ENCODE data around the gene PANX3.

Gene PANX3

DNA sequence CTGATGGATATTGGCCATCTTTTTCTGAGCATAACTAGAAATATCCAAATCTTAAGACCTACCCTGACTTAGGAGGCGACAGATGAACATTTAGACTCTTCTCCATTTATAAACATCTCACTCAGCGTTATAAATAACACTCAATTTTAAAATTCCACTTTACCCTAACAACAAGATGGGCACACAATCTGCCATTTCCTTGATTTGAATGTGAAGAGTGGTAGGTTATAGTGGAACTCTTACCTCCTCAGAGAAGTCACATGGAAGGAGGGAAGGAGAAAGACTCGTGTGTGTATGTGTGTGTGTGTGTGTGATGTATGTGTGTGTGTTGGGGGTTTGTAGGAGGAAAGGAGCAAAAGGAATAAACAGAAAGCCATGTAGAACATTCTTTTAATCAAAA, 47.3 kb downstream of the PANX3 start:
- TF ChIP-seq POLR2AphosphoS5 (IDR thresholded peaks at IDR 0.05; ENCODE audit: low read depth, low read length) (no peak), SIN3A (IDR thresholded peaks at IDR 0.05; ENCODE audit: borderline replicate concordance, insufficient read depth, low read length) (no peak), TAF1 (IDR thresholded peaks at IDR 0.05; ENCODE audit: borderline replicate concordance, insufficient read depth, low read length) (no peak), FOXP2 (optimal IDR thresholded peaks at IDR 0.05; ENCODE audit: borderline replicate concordance, extremely low read depth, extremely low read length, insufficient read depth) (no peak)
- TF ChIP-seq, protein P1, sequence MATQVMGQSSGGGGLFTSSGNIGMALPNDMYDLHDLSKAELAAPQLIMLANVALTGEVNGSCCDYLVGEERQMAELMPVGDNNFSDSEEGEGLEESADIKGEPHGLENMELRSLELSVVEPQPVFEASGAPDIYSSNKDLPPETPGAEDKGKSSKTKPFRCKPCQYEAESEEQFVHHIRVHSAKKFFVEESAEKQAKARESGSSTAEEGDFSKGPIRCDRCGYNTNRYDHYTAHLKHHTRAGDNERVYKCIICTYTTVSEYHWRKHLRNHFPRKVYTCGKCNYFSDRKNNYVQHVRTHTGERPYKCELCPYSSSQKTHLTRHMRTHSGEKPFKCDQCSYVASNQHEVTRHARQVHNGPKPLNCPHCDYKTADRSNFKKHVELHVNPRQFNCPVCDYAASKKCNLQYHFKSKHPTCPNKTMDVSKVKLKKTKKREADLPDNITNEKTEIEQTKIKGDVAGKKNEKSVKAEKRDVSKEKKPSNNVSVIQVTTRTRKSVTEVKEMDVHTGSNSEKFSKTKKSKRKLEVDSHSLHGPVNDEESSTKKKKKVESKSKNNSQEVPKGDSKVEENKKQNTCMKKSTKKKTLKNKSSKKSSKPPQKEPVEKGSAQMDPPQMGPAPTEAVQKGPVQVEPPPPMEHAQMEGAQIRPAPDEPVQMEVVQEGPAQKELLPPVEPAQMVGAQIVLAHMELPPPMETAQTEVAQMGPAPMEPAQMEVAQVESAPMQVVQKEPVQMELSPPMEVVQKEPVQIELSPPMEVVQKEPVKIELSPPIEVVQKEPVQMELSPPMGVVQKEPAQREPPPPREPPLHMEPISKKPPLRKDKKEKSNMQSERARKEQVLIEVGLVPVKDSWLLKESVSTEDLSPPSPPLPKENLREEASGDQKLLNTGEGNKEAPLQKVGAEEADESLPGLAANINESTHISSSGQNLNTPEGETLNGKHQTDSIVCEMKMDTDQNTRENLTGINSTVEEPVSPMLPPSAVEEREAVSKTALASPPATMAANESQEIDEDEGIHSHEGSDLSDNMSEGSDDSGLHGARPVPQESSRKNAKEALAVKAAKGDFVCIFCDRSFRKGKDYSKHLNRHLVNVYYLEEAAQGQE (IDR thresholded peaks at IDR 0.05; ENCODE audit: insufficient read depth in 1 of 2, low read depth in 2 of 2, low read length in 2 of 2): no peak

DNA sequence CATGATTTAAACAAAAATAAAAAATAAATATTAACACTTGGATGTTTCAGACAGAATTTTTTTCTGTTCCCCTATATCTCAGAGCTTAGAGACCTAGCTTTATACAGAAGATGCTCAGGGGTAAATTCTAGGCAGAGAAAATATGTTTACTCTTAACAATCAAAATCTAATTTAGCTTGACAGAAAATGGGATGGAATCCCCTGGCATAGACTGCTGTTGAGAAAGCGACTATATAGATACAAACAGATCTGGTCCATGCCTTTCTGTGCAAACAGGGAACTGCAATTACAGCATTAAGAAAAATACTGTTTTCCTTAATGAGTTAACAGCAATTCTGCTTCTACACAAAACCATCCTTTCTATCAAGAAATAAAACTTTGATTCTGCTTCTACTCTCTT, 47.8 kb downstream of the PANX3 start:
- TF ChIP-seq, protein P1 (IDR thresholded peaks at IDR 0.05; ENCODE audit: insufficient read depth in 1 of 2, low read depth in 2 of 2, low read length in 2 of 2): no peak
- TF ChIP-seq POLR2AphosphoS5 (IDR thresholded peaks at IDR 0.05; ENCODE audit: low read depth, low read length) (no peak), TAF1 (IDR thresholded peaks at IDR 0.05; ENCODE audit: borderline replicate concordance, insufficient read depth, low read length) (no peak), SIN3A (IDR thresholded peaks at IDR 0.05; ENCODE audit: borderline replicate concordance, insufficient read depth, low read length) (no peak), FOXP2 (optimal IDR thresholded peaks at IDR 0.05; ENCODE audit: borderline replicate concordance, extremely low read depth, extremely low read length, insufficient read depth) (no peak)

DNA sequence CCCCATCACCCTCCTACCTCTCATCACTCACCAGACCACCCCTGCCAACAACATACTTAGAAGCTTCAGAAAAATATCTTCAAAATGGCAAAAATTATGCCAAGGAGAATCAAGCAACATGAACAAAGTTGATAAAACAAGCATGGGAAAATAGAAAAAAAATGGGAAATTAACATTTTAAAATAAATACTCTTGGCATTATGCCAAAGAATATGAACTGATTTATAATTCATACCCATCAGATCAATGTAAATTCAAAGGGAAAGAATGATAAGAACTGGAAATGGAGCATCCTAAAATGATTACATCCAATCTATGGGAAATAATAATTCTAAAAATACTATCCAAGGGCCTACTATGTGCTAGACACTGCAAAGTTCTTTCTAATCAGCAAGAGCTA, 50.3 kb downstream of the PANX3 start:
- no peak for TF ChIP-seq SIN3A (IDR thresholded peaks at IDR 0.05; ENCODE audit: borderline replicate concordance, insufficient read depth, low read length)

DNA sequence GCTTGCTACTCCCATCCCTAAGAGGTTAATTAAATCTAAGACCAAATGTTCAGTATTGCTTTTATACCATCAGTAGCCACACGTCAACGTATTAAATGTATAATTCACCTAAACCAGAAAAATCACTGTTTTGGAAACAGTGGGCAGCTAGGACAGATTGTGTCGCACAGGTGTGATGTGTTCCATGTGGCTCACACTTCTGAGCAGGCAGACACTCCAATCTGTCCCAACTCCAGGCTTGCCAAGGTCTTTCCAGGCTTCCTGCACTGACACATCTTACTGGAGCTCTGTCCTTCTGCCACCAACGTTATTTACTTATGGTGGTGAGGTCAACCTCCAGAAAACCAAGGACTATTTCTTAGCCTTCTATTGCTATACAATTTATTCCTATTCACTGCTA, 50.9 kb downstream of the PANX3 start:
- no peak for TF ChIP-seq FOXP2 (optimal IDR thresholded peaks at IDR 0.05; ENCODE audit: borderline replicate concordance, extremely low read depth, extremely low read length, insufficient read depth)
- TF ChIP-seq TAF1 (IDR thresholded peaks at IDR 0.05; ENCODE audit: borderline replicate concordance, insufficient read depth, low read length): no peak
- TF ChIP-seq SIN3A (IDR thresholded peaks at IDR 0.05; ENCODE audit: borderline replicate concordance, insufficient read depth, low read length): no peak
- TF ChIP-seq, protein P1 (IDR thresholded peaks at IDR 0.05; ENCODE audit: insufficient read depth in 1 of 2, low read depth in 2 of 2, low read length in 2 of 2): no peak
- TF ChIP-seq POLR2AphosphoS5 (IDR thresholded peaks at IDR 0.05; ENCODE audit: low read depth, low read length): no peak

DNA sequence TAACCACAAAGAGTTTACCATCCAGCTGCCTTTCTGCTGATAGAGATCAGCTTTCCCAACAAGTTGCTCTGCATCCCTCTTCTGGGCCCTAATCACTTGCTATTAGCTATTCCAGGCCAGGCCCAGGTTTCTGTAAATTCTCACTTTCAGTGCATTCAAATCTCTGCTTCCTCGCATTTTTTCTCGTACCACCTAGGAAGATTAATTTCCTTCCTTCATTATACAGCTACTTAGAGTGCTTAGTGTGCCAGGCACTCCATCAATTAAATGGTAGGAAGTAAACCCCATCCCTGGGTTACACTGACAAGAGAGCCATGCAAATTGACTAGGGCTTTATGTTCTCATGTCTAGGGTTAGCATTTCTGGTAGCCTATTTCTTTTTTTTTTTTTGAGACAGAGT, 52.6 kb downstream of the PANX3 start:
- TF ChIP-seq POLR2AphosphoS5 (IDR thresholded peaks at IDR 0.05; ENCODE audit: low read depth, low read length) (no peak), TAF1 (IDR thresholded peaks at IDR 0.05; ENCODE audit: borderline replicate concordance, insufficient read depth, low read length) (no peak), FOXP2 (optimal IDR thresholded peaks at IDR 0.05; ENCODE audit: borderline replicate concordance, extremely low read depth, extremely low read length, insufficient read depth) (no peak), SIN3A (IDR thresholded peaks at IDR 0.05; ENCODE audit: borderline replicate concordance, insufficient read depth, low read length) (no peak)
- TF ChIP-seq, protein P1 (IDR thresholded peaks at IDR 0.05; ENCODE audit: insufficient read depth in 1 of 2, low read depth in 2 of 2, low read length in 2 of 2): no peak
